Left ventricle myocardium inferior (tissue), 1 donor: ENCODE results near the gene GOLT1B. TPM values are rescaled to one million over a fixed set of nuclear protein-coding genes. Genes with fewer than 3 reads are reported as not detected.
A peak's percentile ranks its signal among the peaks of the same experiment; 100 is the strongest.

ENCODE experiments used
- DNase-seq: peaks from one replicate; pipeline ENCODE4 v3.0.0-alpha.2; 2020
- H3K27ac ChIP-seq: fragments of 200-600 bp; replicated peaks from 2 replicates; pipeline ENCODE4 v1.8.0; 2021
- H3K27me3 ChIP-seq: fragments of 200-600 bp; 2 replicates; pipeline ENCODE4 v1.8.0; 2021; ENCODE audit warnings: low read depth
- H3K36me3 ChIP-seq: fragments of 200-600 bp; 2 replicates; pipeline ENCODE4 v1.8.0; 2021
- H3K4me1 ChIP-seq: fragments of 200-600 bp; 2 replicates; pipeline ENCODE4 v1.8.0; 2021
- H3K4me3 ChIP-seq: fragments of 200-600 bp; 2 replicates; pipeline ENCODE4 v1.8.0; 2021; ENCODE audit warnings: mild to moderate bottlenecking, moderate library complexity
- H3K9me3 ChIP-seq: fragments of 200-600 bp; replicated peaks from 2 replicates; pipeline ENCODE4 v1.8.0; 2021
- CTCF ChIP-seq: fragments of 200-600 bp; IDR thresholded peaks from 2 replicates; pipeline ENCODE4 v1.8.0; 2021; ENCODE audit warnings: antibody characterized with exemption, mild to moderate bottlenecking, borderline replicate concordance
- intact Hi-C: fragments of 100-400 bp; cut with micrococcal nuclease; formaldehyde crosslinking; loops from one replicate; pipeline ENCODE4 v1.11.0; 2022
- total RNA-seq: library from RNA; stranded (reverse); fragmentation: NEBNext Ultra II Directional; extraction: Animal tissue kit (Norgen Biotek cat#: 25700); gene quantifications from one replicate; pipeline ENCODE4 v1.2.1, GENCODE V29; 2021
- donor health status: DM: no; HTN: yes; CAD: no; lungs with severe emphysema.

GOLT1B gene
- total RNA-seq, 1 donor from 2014 or later, result 17.5 TPM

GRCh38 chr12:21541773-21542172 lies 40.2 kb downstream of the GOLT1B start:
- TF ChIP-seq CTCF, result no peak
- H3K4me1 ChIP-seq, result peaks cover 14% of the 10 kb centered on the region

GRCh38 chr12:21542403-21542802 lies 40.8 kb downstream of the GOLT1B start:
- TF ChIP-seq CTCF, result no peak
- intact Hi-C loops, result no loop called here
- peak overlapping the region; percentile 4 for H3K27ac ChIP-seq

More at GRCh38 chr12:21541773-21542172, 40.2 kb downstream of the GOLT1B start:
- no peaks in the 10 kb centered on the region for H3K27me3 ChIP-seq
- no peaks in the 10 kb centered on the region for H3K36me3 ChIP-seq
- no peak for DNase-seq
- no peak overlapping the region for H3K27ac ChIP-seq
- intact Hi-C loops, result no loop called here
- H3K4me3 ChIP-seq, result no peak overlapping the region
- H3K9me3 ChIP-seq, result no peaks in the 10 kb centered on the region

GRCh38 chr12:21543151-21543550 lies 41.6 kb downstream of the GOLT1B start:
- H3K27me3 ChIP-seq, result no peaks in the 10 kb centered on the region
- no peak for DNase-seq
- intact Hi-C loops, result no loop called here
- H3K4me3 ChIP-seq, result no peak overlapping the region
- no peaks in the 10 kb centered on the region for H3K36me3 ChIP-seq
- H3K9me3 ChIP-seq, result no peaks in the 10 kb centered on the region
- TF ChIP-seq CTCF, result no peak
- peaks cover 14% of the 10 kb centered on the region for H3K4me1 ChIP-seq
- no peak overlapping the region for H3K27ac ChIP-seq

More at GRCh38 chr12:21542403-21542802, 40.8 kb downstream of the GOLT1B start:
- no peaks in the 10 kb centered on the region for H3K9me3 ChIP-seq
- peaks cover 14% of the 10 kb centered on the region for H3K4me1 ChIP-seq
- no peak overlapping the region for H3K4me3 ChIP-seq
- H3K27me3 ChIP-seq, result no peaks in the 10 kb centered on the region
- no peaks in the 10 kb centered on the region for H3K36me3 ChIP-seq
- DNase-seq, result no peak

GRCh38 chr12:21545557-21545956 lies 44.0 kb downstream of the GOLT1B start:
- Histone ChIP-seq H3K9me3 (no peaks in the 10 kb centered on the region), H3K4me1 (peaks cover 16% of the 10 kb centered on the region), H3K27me3 (no peaks in the 10 kb centered on the region), H3K27ac (no peak overlapping the region), H3K4me3 (no peak overlapping the region), H3K36me3 (no peaks in the 10 kb centered on the region)
- intact Hi-C loops, result no loop called here
- no peak for DNase-seq
- TF ChIP-seq CTCF, result no peak

- no peak overlapping the region for H3K4me3 ChIP-seq
- intact Hi-C loops, result no loop called here
- H3K4me1 ChIP-seq, result peaks cover 19% of the 10 kb centered on the region
- DNase-seq, result no peak
- H3K9me3 ChIP-seq, result no peaks in the 10 kb centered on the region
- no peak for TF ChIP-seq CTCF
- no peaks in the 10 kb centered on the region for H3K36me3 ChIP-seq
- no peaks in the 10 kb centered on the region for H3K27me3 ChIP-seq
- no peak overlapping the region for H3K27ac ChIP-seq
Observed at GRCh38 chr12:21546716-21547115, 45.1 kb downstream of the GOLT1B start.

GRCh38 chr12:21547437-21547836 lies 45.8 kb downstream of the GOLT1B start:
- DNase-seq, result no peak
- H3K27ac ChIP-seq, result no peak overlapping the region
- intact Hi-C loops, result no loop called here
- no peaks in the 10 kb centered on the region for H3K27me3 ChIP-seq
- no peak for TF ChIP-seq CTCF
- no peak overlapping the region for H3K4me3 ChIP-seq
- H3K9me3 ChIP-seq, result no peaks in the 10 kb centered on the region
- H3K36me3 ChIP-seq, result no peaks in the 10 kb centered on the region
- H3K4me1 ChIP-seq, result peaks cover 20% of the 10 kb centered on the region
